Measurements from ENCODE around the gene INPP5J. TPM values are rescaled to one million over a fixed set of nuclear protein-coding genes. Genes with fewer than 3 reads are reported as not detected.

Gene INPP5J
- total and polyA plus RNA-seq, 4 donors = 1.2 to 6.5 (median 2.1) TPM

GRCh38 chr22:31142285-31142684, 19.5 kb downstream of the INPP5J start:
- Histone ChIP-seq H3K4me3 (no peak overlapping the region), H3K27ac (ENCODE audit: low read depth in 1 of 2, low read length in 1 of 2) (no peak overlapping the region), H3K9me3 (ENCODE audit: control insufficient read depth in 4 of 4, insufficient read depth in 3 of 4, low read length in 3 of 4) (no peaks in the 10 kb centered on the region), H3K27me3 (ENCODE audit: control insufficient read depth in 3 of 3, insufficient read depth in 3 of 3, low read length in 2 of 3) (peaks cover 0 to 3% (median 0%) of the 10 kb centered on the region in 3 donors), H3K4me1 (ENCODE audit: control insufficient read depth in 5 of 5, insufficient read depth in 5 of 5, low read length in 5 of 5) (no peaks in the 10 kb centered on the region), H3K36me3 (ENCODE audit: control insufficient read depth in 4 of 4, insufficient read depth in 4 of 4, low read length in 4 of 4) (no peaks in the 10 kb centered on the region), H3K9ac (ENCODE audit: insufficient read depth in 1 of 2, low read length in 2 of 2) (no peak overlapping the region)
- 84 to 88% methylated on average over 4 of the region's 4 CpGs for WGBS, 2 donors
- TF ChIP-seq, protein P1, sequence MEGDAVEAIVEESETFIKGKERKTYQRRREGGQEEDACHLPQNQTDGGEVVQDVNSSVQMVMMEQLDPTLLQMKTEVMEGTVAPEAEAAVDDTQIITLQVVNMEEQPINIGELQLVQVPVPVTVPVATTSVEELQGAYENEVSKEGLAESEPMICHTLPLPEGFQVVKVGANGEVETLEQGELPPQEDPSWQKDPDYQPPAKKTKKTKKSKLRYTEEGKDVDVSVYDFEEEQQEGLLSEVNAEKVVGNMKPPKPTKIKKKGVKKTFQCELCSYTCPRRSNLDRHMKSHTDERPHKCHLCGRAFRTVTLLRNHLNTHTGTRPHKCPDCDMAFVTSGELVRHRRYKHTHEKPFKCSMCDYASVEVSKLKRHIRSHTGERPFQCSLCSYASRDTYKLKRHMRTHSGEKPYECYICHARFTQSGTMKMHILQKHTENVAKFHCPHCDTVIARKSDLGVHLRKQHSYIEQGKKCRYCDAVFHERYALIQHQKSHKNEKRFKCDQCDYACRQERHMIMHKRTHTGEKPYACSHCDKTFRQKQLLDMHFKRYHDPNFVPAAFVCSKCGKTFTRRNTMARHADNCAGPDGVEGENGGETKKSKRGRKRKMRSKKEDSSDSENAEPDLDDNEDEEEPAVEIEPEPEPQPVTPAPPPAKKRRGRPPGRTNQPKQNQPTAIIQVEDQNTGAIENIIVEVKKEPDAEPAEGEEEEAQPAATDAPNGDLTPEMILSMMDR (IDR thresholded peaks at IDR 0.05; ENCODE audit: control extremely low read depth, extremely low read depth) = no peak
- no peak for ATAC-seq (ENCODE audit: insufficient read depth, low FRiP score)
- no peak for DNase-seq

- Histone ChIP-seq H3K4me3 (no peak overlapping the region), H3K4me1 (ENCODE audit: control insufficient read depth in 5 of 5, insufficient read depth in 5 of 5, low read length in 5 of 5) (no peaks in the 10 kb centered on the region), H3K9ac (ENCODE audit: insufficient read depth in 1 of 2, low read length in 2 of 2) (no peak overlapping the region), H3K27me3 (ENCODE audit: control insufficient read depth in 3 of 3, insufficient read depth in 3 of 3, low read length in 2 of 3) (peaks cover 0 to 3% (median 0%) of the 10 kb centered on the region in 3 donors), H3K9me3 (ENCODE audit: control insufficient read depth in 4 of 4, insufficient read depth in 3 of 4, low read length in 3 of 4) (no peaks in the 10 kb centered on the region), H3K36me3 (ENCODE audit: control insufficient read depth in 4 of 4, insufficient read depth in 4 of 4, low read length in 4 of 4) (no peaks in the 10 kb centered on the region), H3K27ac (ENCODE audit: low read depth in 1 of 2, low read length in 1 of 2) (no peak overlapping the region)
- DNase-seq = no peak
- TF ChIP-seq, protein P1 (IDR thresholded peaks at IDR 0.05; ENCODE audit: control extremely low read depth, extremely low read depth) = no peak
- 56 to 63% methylated on average over 3 of the region's 3 CpGs for WGBS, 2 donors
- no peak for ATAC-seq (ENCODE audit: insufficient read depth, low FRiP score)
These were observed 20.3 kb downstream of the INPP5J start for GRCh38 chr22:31143038-31143437.

GRCh38 chr22:31143537-31143936, 20.8 kb downstream of the INPP5J start:
- ATAC-seq (ENCODE audit: insufficient read depth, low FRiP score) = no peak

More at GRCh38 chr22:31143537-31143936, 20.8 kb downstream of the INPP5J start:
- Histone ChIP-seq H3K27ac (ENCODE audit: low read depth in 1 of 2, low read length in 1 of 2) (no peak overlapping the region), H3K36me3 (ENCODE audit: control insufficient read depth in 4 of 4, insufficient read depth in 4 of 4, low read length in 4 of 4) (no peaks in the 10 kb centered on the region), H3K4me3 (no peak overlapping the region), H3K27me3 (ENCODE audit: control insufficient read depth in 3 of 3, insufficient read depth in 3 of 3, low read length in 2 of 3) (peaks cover 0 to 3% (median 0%) of the 10 kb centered on the region in 3 donors), H3K9me3 (ENCODE audit: control insufficient read depth in 4 of 4, insufficient read depth in 3 of 4, low read length in 3 of 4) (no peaks in the 10 kb centered on the region), H3K4me1 (ENCODE audit: control insufficient read depth in 5 of 5, insufficient read depth in 5 of 5, low read length in 5 of 5) (peaks cover 0 to 2% (median 0%) of the 10 kb centered on the region in 5 donors), H3K9ac (ENCODE audit: insufficient read depth in 1 of 2, low read length in 2 of 2) (no peak overlapping the region)
- WGBS, 2 donors = 73 to 74% methylated on average over 3 of the region's 3 CpGs
- TF ChIP-seq, protein P1 (IDR thresholded peaks at IDR 0.05; ENCODE audit: control extremely low read depth, extremely low read depth) = no peak
- DNase-seq = no peak

Data from lung (tissue), 12 donors.